HG02885 (cell line): ENCODE data around the gene APLP2.
A peak's percentile ranks its signal among the peaks of the same experiment; 100 is the strongest.

Experiments used
- ATAC-seq: cut with Tn5 transposase; IDR thresholded peaks from one replicate; pipeline ENCODE4 v1.9.1; 2021; ENCODE audit warnings: mild to moderate bottlenecking; ENCODE audit not compliant: unreplicated experiment, poor library complexity

The APLP2 gene

GRCh38 chr11:130139401-130139800 is 69.7 kb downstream of the APLP2 start:
- ATAC-seq = no peak

- no peak for ATAC-seq
These were observed 72.1 kb downstream of the APLP2 start for GRCh38 chr11:130141561-130142341.

- no peak for ATAC-seq
These were observed 74.4 kb downstream of the APLP2 start for GRCh38 chr11:130144141-130144540.

GRCh38 chr11:130144861-130145281 is 75.2 kb downstream of the APLP2 start:
- ATAC-seq = no peak

- no peak for ATAC-seq
These were observed 75.7 kb downstream of the APLP2 start for GRCh38 chr11:130145311-130145812.

GRCh38 chr11:130145975-130146776 is 76.5 kb downstream of the APLP2 start:
- ATAC-seq = peak; percentile 27

GRCh38 chr11:130146796-130147195 is 77.1 kb downstream of the APLP2 start:
- ATAC-seq = peak; percentile 31

- ATAC-seq = no peak
These were observed 79.2 kb downstream of the APLP2 start for GRCh38 chr11:130148796-130149326.

- peak; percentile 57 for ATAC-seq
These were observed 81.1 kb downstream of the APLP2 start for GRCh38 chr11:130150790-130151189.

GRCh38 chr11:130151196-130151595 is 81.5 kb downstream of the APLP2 start:
- peak; percentile 44 for ATAC-seq

- ATAC-seq = no peak
These were observed 86.7 kb downstream of the APLP2 start for GRCh38 chr11:130156108-130157022.

- no peak for ATAC-seq
These were observed 87.4 kb downstream of the APLP2 start for GRCh38 chr11:130157101-130157500.

GRCh38 chr11:130157840-130158239 is 88.1 kb downstream of the APLP2 start:
- no peak for ATAC-seq

- no peak for ATAC-seq
These were observed 89.4 kb downstream of the APLP2 start for GRCh38 chr11:130159139-130159538.

- ATAC-seq = peak; percentile 47
These were observed 90.2 kb downstream of the APLP2 start, which contains the start of gene ST14 for GRCh38 chr11:130159657-130160497. Gene ST14 (plus strand): TSS chr11:130159782. CDS start chr11:130159980, 198 bp downstream.

- no peak for ATAC-seq
These were observed 90.9 kb downstream of the APLP2 start for GRCh38 chr11:130160498-130161155.

- ATAC-seq = no peak
These were observed 91.9 kb downstream of the APLP2 start for GRCh38 chr11:130161441-130162145.

GRCh38 chr11:130162733-130163132 is 93.0 kb downstream of the APLP2 start:
- no peak for ATAC-seq
